GM21786 (cell line): ENCODE results near the gene RNF40.
"Not testable (repeated sequence)": the region's sequence is repeated elsewhere in the genome, so short reads cannot be mapped to it uniquely, and the experiment has no call there.

Experiments
- ATAC-seq: cut with Tn5 transposase; IDR thresholded peaks from one replicate; pipeline ENCODE4 v1.9.1; 2021; ENCODE audit not compliant: unreplicated experiment

RNF40 gene

DNA sequence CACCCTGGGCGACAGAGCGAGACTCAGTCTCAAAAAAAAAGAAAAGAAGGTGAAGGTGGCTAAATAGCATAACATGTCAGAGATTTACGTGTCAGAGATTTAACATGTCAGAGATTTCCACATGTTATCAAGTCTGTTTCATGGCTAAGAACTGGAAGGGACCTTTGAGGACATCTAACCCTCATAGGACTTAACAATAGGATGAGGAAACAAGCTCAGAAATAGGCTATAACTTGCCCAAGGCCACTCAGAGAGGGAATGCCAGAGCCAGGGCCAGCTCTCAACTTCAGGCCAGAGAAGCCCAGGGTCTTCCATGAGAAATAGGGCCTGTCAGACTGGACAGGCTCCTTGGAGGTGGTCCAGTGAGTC, 51.7 kb downstream of the RNF40 start:
- no peak for ATAC-seq

DNA sequence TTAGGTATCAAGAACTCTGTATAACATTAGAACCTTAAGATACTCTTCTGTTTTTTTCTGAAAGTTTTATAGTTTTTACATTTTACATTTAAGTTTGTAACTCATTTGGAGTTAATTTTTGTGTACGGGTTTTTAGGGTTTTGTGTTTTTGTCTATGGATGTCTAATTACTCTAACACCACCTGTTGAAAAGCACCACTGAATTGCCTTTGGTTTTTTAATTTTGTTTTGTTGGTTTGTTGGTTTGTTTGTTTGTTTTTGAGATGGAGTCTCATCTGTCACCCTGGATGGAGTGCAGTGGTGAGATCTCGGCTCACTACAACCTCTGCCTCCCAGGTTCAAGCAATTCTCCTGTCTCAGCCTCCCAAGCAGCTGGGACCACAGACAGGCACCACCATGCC, 54.6 kb downstream of the RNF40 start:
- ATAC-seq = no peak

DNA sequence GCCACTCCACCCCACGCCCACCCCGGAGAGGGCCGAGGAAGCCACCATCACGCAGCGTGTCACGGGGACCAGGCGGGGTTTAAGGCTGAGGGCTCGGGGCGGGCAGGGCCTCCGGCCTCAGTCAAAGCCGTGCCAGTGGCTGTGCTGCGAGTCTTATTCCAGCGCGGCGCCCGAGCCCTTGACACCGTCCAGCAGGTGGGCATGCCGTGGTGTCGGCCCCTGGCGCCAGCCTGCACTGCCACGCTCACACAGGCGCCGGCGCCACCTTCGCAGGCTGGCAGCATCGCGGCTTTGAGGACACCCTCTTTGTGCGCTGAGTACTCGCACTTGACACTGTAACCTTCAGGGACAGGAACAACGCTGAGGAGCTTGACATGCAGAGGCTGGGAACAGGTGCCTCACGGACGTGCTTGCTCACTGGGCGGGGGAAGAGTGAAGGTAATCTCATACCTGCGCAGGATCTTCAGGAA, 58.9 kb downstream of the RNF40 start:
- no peak for ATAC-seq

DNA sequence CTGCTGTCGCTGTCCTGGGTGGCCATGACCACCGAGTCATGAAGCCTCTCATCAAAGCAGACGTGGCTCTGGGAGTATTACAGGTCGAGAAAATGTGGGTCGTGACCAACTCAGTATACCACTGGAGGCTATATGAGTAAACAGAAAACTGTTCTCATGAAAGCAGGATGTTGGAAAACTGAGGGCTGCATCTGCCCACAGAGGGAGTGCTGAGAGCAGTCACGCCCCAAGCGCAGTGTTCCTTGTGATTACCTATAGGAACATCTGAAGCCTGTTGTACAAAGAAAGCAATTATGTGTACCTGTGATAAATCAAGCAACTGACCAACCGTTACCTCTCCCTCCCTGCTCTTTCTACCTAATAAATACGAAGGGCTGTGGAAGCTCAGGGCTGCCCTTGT, 59.3 kb downstream of the RNF40 start:
- not testable (repeated sequence) for ATAC-seq

DNA sequence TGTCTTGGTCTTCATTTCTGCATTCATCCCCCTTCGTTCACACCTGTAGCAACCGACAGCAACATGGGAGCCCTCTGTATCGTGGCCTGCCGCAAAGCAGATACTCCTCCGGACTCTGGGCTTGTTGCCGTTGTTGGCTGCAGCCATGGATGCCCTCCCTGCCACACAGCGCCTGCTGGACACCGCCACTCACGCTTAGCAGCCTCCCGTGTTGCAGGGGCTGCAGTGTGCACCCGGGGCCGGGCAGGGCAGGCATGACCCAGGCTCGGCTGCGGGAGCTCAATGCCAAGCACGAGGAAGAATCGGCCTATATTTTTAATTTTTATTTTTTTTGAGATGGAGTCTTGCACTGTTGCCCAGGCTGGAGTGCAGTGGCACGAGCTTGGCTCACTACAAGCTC, 59.8 kb downstream of the RNF40 start:
- no peak for ATAC-seq
